DOHH2 (cell line): Measurements from ENCODE around the gene RASGRP1.

Source experiments
- EZH2phosphoT487 ChIP-seq: fragments of 200-600 bp; sonication (generic); IDR thresholded peaks from 2 replicates; pipeline ENCODE4 v1.6.1; 2017; ENCODE audit warnings: borderline replicate concordance, mild to moderate bottlenecking, antibody characterized with exemption, low read length, moderate library complexity, mixed read lengths
- TF ChIP-seq, protein P1 (sequence below): fragments of 200-600 bp; sonication (generic); IDR thresholded peaks from one replicate; pipeline ENCODE4 v1.5.1; 2014; ENCODE audit warnings: antibody characterized with exemption, mild to moderate bottlenecking, low read depth, low read length; ENCODE audit not compliant: poor library complexity, severe bottlenecking

GRCh38 chr15:38535491-38536200 is 29.0 kb downstream of the RASGRP1 start:
- TF ChIP-seq, protein P1, sequence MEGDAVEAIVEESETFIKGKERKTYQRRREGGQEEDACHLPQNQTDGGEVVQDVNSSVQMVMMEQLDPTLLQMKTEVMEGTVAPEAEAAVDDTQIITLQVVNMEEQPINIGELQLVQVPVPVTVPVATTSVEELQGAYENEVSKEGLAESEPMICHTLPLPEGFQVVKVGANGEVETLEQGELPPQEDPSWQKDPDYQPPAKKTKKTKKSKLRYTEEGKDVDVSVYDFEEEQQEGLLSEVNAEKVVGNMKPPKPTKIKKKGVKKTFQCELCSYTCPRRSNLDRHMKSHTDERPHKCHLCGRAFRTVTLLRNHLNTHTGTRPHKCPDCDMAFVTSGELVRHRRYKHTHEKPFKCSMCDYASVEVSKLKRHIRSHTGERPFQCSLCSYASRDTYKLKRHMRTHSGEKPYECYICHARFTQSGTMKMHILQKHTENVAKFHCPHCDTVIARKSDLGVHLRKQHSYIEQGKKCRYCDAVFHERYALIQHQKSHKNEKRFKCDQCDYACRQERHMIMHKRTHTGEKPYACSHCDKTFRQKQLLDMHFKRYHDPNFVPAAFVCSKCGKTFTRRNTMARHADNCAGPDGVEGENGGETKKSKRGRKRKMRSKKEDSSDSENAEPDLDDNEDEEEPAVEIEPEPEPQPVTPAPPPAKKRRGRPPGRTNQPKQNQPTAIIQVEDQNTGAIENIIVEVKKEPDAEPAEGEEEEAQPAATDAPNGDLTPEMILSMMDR, result no peak
- no peak for TF ChIP-seq EZH2phosphoT487
